CD14-positive monocyte (primary cell): Measurements from ENCODE around the gene CCDC88A. TPM values are rescaled to one million over a fixed set of nuclear protein-coding genes. Genes with fewer than 3 reads are reported as not detected.
A peak's percentile ranks its signal among the peaks of the same experiment; 100 is the strongest.

Source experiments
- DNase-seq, 3 donors: peaks; one replicate each; pipeline ENCODE4 v3.0.0-alpha.2; 2011 to 2022
- H2AFZ ChIP-seq: 2 replicates; pipeline ENCODE4 v1.6.0; 2012; ENCODE audit warnings: mild to moderate bottlenecking, low read depth, low read length, inconsistent platforms; ENCODE audit not compliant: insufficient read depth, poor library complexity, severe bottlenecking
- H3K27ac ChIP-seq, 2 donors: 1 replicate in 1 of 2; 2 replicates in 1 of 2; pipeline ENCODE4 v1.5.1; 2012 to 2013; ENCODE audit warnings: low read length in 2 of 2, control low read depth in 1 of 2, inconsistent platforms in 1 of 2, low read depth in 1 of 2, mild to moderate bottlenecking in 1 of 2
- H3K27me3 ChIP-seq, 2 donors: one replicate each; pipeline versions ENCODE4 v1.6.0 to v1.6.1; 2011 to 2013; ENCODE audit warnings: low read length in 2 of 2; ENCODE audit not compliant: control insufficient read depth in 2 of 2, insufficient read depth in 2 of 2
- H3K36me3 ChIP-seq, 2 donors: replicated peaks in 1 of 2; 1 replicate in 1 of 2; 2 replicates in 1 of 2; pipeline versions ENCODE4 v1.5.1 to v1.6.1; 2012 to 2013; ENCODE audit warnings: low read length in 2 of 2, control low read depth in 1 of 2, inconsistent platforms in 1 of 2, mild to moderate bottlenecking in 1 of 2; ENCODE audit not compliant: insufficient read depth in 2 of 2, control insufficient read depth in 1 of 2
- H3K4me1 ChIP-seq, 2 donors: 1 replicate in 1 of 2; 2 replicates in 1 of 2; pipeline versions ENCODE4 v1.5.1 to v1.6.1; 2012 to 2013; ENCODE audit warnings: low read length in 2 of 2, control low read depth in 1 of 2, inconsistent platforms in 1 of 2, mild to moderate bottlenecking in 1 of 2, moderate library complexity in 1 of 2; ENCODE audit not compliant: insufficient read depth in 2 of 2, control insufficient read depth in 1 of 2
- H3K4me2 ChIP-seq: replicated peaks from 2 replicates; pipeline ENCODE3; 2012; ENCODE audit warnings: low read length, moderate library complexity, mild to moderate bottlenecking; ENCODE audit not compliant: poor library complexity, severe bottlenecking; ENCODE audit errors: extremely low read depth
- H3K4me3 ChIP-seq, 3 experiments: fragments of 200-600 bp in 1 of 3; sonication (generic) in 1 of 3; replicated peaks in 1 of 3; 1 replicate in 2 of 3; 2 replicates in 1 of 3; pipeline ENCODE4 v1.5.1; 2011 to 2013; ENCODE audit warnings: low read length in 3 of 3, mild to moderate bottlenecking in 3 of 3, control low read depth in 2 of 3, low read depth in 2 of 3, inconsistent platforms in 1 of 3, moderate library complexity in 1 of 3
- H3K79me2 ChIP-seq: 2 replicates; pipeline ENCODE4 v1.6.0; 2012; ENCODE audit warnings: mild to moderate bottlenecking, control low read depth, inconsistent platforms, low read length, moderate library complexity; ENCODE audit not compliant: insufficient read depth
- H3K9ac ChIP-seq: 2 replicates; pipeline ENCODE4 v1.6.0; 2017; ENCODE audit warnings: low read length, mild to moderate bottlenecking; ENCODE audit not compliant: insufficient read depth, poor library complexity, severe bottlenecking
- H3K9me3 ChIP-seq, 2 donors: replicated peaks in 1 of 2; 1 replicate in 1 of 2; 2 replicates in 1 of 2; pipeline versions ENCODE4 v1.5.1 to v1.6.1; 2012 to 2013; ENCODE audit warnings: low read length in 2 of 2, control low read depth in 1 of 2; ENCODE audit not compliant: control insufficient read depth in 1 of 2, insufficient read depth in 1 of 2
- H4K20me1 ChIP-seq: 2 replicates; pipeline ENCODE4 v1.6.0; 2012; ENCODE audit warnings: mild to moderate bottlenecking, low read length, control low read depth, moderate library complexity; ENCODE audit not compliant: insufficient read depth
- H3K27ac Mint-ChIP-seq, 7 donors: one replicate each; pipeline ENCODE4 v1.8.0; 2020; ENCODE audit warnings: mild to moderate bottlenecking in 7 of 7, mixed read lengths in 7 of 7, moderate library complexity in 6 of 7, inconsistent platforms in 2 of 7
- H3K27me3 Mint-ChIP-seq, 3 donors: one replicate each; pipeline ENCODE4 v1.8.0; 2021 to 2022; ENCODE audit warnings: low read depth in 3 of 3, mild to moderate bottlenecking in 3 of 3, mixed read lengths in 3 of 3, moderate library complexity in 3 of 3, inconsistent platforms in 1 of 3
- H3K36me3 Mint-ChIP-seq, 2 donors: one replicate each; pipeline ENCODE4 v1.8.0; 2020; ENCODE audit warnings: mixed read lengths in 2 of 2, inconsistent platforms in 1 of 2, mild to moderate bottlenecking in 1 of 2
- H3K4me1 Mint-ChIP-seq: one replicate; pipeline ENCODE4 v1.8.0; 2020; ENCODE audit warnings: mild to moderate bottlenecking, mixed read lengths
- H3K4me3 Mint-ChIP-seq, 2 donors: one replicate each; pipeline ENCODE4 v1.8.0; 2020; ENCODE audit warnings: mild to moderate bottlenecking in 2 of 2, mixed read lengths in 2 of 2, moderate library complexity in 1 of 2
- H3K9me3 Mint-ChIP-seq, 7 donors: one replicate each; pipeline ENCODE4 v1.8.0; 2020 to 2022; ENCODE audit warnings: mixed read lengths in 7 of 7, mild to moderate bottlenecking in 6 of 7, moderate library complexity in 6 of 7, inconsistent platforms in 2 of 7
- WGBS: methylation state at CpG from one replicate; pipeline ENCODE4 v1.1.5; 2013; ENCODE audit warnings: missing lambda C conversion rate; ENCODE audit not compliant: insufficient coverage; 5-methylcytosine and 5-hydroxymethylcytosine counted together
- intact Hi-C, 2 donors: fragments of 100-400 bp; cut with micrococcal nuclease; formaldehyde crosslinking; loops; one replicate each; pipeline versions ENCODE4 v1.15.0 to v1.15.1; 2023
- polyA plus RNA-seq, 3 donors: library from polyadenylated mRNA; depleted of rRNA in 1 of 3; unstranded in 2 of 3; stranded (reverse) in 1 of 3; fragments of 300-500 nt in 2 of 3; fragments of >200 nt in 1 of 3; fragmentation: Illumina TruSeq in 2 of 3; gene quantifications; 1 replicate in 2 of 3; 2 replicates in 1 of 3; pipeline ENCODE4 v1.2.3, GENCODE V29; 2012 to 2021
- TF ChIP-seq, protein P1 (sequence below): fragments of 200-600 bp; IDR thresholded peaks from one replicate; pipeline ENCODE4 v1.8.0; 2022; ENCODE audit warnings: antibody characterized with exemption, mild to moderate bottlenecking

CCDC88A gene
- polyA plus RNA-seq, 3 donors = 9.9 to 57.1 (median 17.9) TPM

DNA sequence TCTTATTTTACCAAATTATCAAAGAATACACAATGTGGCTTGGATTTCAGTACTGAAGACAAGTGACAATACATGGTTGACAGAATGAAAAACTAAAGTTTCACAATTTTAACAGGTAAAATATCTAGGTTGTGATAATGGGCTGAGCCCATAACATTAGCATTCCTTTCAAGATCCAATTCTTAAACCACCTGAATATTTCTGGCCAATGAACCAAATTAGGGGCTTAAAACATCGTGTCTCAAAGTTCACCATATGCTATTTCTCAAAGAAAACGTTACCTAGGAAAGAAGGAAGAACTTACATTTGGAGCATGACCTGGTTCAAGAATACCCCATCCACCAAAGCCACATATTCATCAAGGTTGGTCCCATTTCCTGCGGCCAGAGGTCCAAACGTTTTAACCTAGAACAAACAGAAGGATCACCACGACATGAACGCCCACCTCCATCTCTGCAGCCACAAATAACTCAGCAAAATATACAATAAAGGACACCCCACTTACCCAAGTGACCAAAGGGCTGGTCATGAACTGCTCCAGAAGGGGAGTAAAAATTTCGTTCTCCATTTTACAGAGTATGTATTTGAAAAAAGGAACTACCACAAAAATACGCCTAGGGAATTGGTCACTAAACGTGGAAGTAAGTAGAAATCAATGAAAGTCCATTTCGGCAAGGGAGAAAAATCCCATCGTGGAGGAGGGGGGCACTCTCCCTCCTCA lies 984 bp downstream of the CCDC88A start:
- Histone ChIP-seq H3K9ac (peak overlapping the region; percentile 89), H3K4me3 (peak overlapping the region; percentile 91 to 99 (median 98)), H3K79me2 (peaks cover 76% of the 10 kb centered on the region), H3K9me3 (no peaks in the 10 kb centered on the region), H3K27me3 (no peaks in the 10 kb centered on the region), H4K20me1 (peaks cover 6% of the 10 kb centered on the region), H3K36me3 (peaks cover 4 to 9% of the 10 kb centered on the region in 2 donors), H3K4me2 (peak overlapping the region; percentile 83), H2AFZ (peak overlapping the region; percentile 91), H3K4me1 (peaks cover 32 to 70% of the 10 kb centered on the region in 2 donors), H3K27ac (peak overlapping the region; percentile 82 to 94)
- peak overlapping the region; percentile 93 to 99 (median 98) for H3K27ac Mint-ChIP-seq
- WGBS = 0% methylated on average over 6 of the region's 11 CpGs
- H3K27me3 Mint-ChIP-seq = no peaks in the 10 kb centered on the region
- peaks cover 67% of the 10 kb centered on the region for H3K4me1 Mint-ChIP-seq
- intact Hi-C loops = loop anchor here (5.0 to 10.0 kb wide), 3 partner anchors 54 to 196 kb away; partner anchors contain the start of genes CFAP36 (in 1 of the 2) and PPP4R3B (in 1 of the 2)
- TF ChIP-seq, protein P1, sequence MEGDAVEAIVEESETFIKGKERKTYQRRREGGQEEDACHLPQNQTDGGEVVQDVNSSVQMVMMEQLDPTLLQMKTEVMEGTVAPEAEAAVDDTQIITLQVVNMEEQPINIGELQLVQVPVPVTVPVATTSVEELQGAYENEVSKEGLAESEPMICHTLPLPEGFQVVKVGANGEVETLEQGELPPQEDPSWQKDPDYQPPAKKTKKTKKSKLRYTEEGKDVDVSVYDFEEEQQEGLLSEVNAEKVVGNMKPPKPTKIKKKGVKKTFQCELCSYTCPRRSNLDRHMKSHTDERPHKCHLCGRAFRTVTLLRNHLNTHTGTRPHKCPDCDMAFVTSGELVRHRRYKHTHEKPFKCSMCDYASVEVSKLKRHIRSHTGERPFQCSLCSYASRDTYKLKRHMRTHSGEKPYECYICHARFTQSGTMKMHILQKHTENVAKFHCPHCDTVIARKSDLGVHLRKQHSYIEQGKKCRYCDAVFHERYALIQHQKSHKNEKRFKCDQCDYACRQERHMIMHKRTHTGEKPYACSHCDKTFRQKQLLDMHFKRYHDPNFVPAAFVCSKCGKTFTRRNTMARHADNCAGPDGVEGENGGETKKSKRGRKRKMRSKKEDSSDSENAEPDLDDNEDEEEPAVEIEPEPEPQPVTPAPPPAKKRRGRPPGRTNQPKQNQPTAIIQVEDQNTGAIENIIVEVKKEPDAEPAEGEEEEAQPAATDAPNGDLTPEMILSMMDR = no peak
- no peaks in the 10 kb centered on the region for H3K9me3 Mint-ChIP-seq
- H3K4me3 Mint-ChIP-seq = peak overlapping the region; percentile 99 to 100
- H3K36me3 Mint-ChIP-seq = peaks cover 13 to 23% of the 10 kb centered on the region in 2 donors
- peak; percentile 38 to 66 (median 63) for DNase-seq

DNA sequence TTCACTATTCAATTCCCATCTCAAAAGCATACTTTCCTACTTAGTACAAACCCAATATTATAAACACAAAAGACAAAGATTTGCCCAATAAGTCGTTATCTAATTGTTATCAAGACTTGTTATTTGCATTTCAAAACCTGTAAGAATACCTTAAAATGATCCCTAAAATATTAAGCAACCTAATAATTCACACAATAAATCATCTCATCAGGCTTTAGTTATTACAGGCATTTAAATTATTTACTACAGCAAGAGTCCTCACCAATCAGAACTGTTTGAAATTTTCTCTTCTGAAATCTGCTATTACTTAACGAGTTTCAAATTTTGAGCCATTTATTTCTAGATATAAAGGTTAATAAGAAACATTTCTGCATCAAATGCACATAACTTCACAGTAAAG lies 1.6 kb downstream of the CCDC88A start:
- H3K9me3 Mint-ChIP-seq = no peaks in the 10 kb centered on the region
- no peak for DNase-seq
- H3K27ac ChIP-seq = peak overlapping the region in 1 of 2 donors; percentile 94
- intact Hi-C loops = loop anchor here (5.0 to 10.0 kb wide), 3 partner anchors 53 to 197 kb away; partner anchors contain the start of genes CFAP36 (in 1 of the 2) and PPP4R3B (in 1 of the 2)
- peaks cover 28 to 64% of the 10 kb centered on the region in 2 donors for H3K4me1 ChIP-seq
- peak overlapping the region; percentile 91 for H2AFZ ChIP-seq
- H3K9ac ChIP-seq = peak overlapping the region; percentile 89
- TF ChIP-seq, protein P1 = no peak
- H3K4me1 Mint-ChIP-seq = peaks cover 65% of the 10 kb centered on the region
- H3K27me3 ChIP-seq = no peaks in the 10 kb centered on the region
- H3K36me3 Mint-ChIP-seq = peaks cover 13 to 27% of the 10 kb centered on the region in 2 donors
- peak overlapping the region; percentile 91 to 99 (median 98) for H3K4me3 ChIP-seq
- peaks cover 12% of the 10 kb centered on the region for H4K20me1 ChIP-seq
- H3K4me3 Mint-ChIP-seq = peak overlapping the region; percentile 99 to 100
- no peaks in the 10 kb centered on the region for H3K27me3 Mint-ChIP-seq
- peak overlapping the region; percentile 83 for H3K4me2 ChIP-seq
- H3K36me3 ChIP-seq = peaks cover 9 to 15% of the 10 kb centered on the region in 2 donors
- peaks cover 82% of the 10 kb centered on the region for H3K79me2 ChIP-seq
- WGBS = 0% methylated on average over 1 of the region's 2 CpGs
- no peaks in the 10 kb centered on the region for H3K9me3 ChIP-seq
- peak overlapping the region; percentile 35 to 99 (median 93) for H3K27ac Mint-ChIP-seq
